HG03095 (cell line): ENCODE data around the gene SETDB1.
A peak's percentile ranks its signal among the peaks of the same experiment; 100 is the strongest.
"Not testable (repeated sequence)": the region's sequence is repeated elsewhere in the genome, so short reads cannot be mapped to it uniquely, and the experiment has no call there.

ENCODE experiments used
- ATAC-seq: cut with Tn5 transposase; IDR thresholded peaks from one replicate; pipeline ENCODE4 v1.9.1; 2021; ENCODE audit warnings: moderate library complexity; ENCODE audit not compliant: unreplicated experiment

The SETDB1 gene

DNA sequence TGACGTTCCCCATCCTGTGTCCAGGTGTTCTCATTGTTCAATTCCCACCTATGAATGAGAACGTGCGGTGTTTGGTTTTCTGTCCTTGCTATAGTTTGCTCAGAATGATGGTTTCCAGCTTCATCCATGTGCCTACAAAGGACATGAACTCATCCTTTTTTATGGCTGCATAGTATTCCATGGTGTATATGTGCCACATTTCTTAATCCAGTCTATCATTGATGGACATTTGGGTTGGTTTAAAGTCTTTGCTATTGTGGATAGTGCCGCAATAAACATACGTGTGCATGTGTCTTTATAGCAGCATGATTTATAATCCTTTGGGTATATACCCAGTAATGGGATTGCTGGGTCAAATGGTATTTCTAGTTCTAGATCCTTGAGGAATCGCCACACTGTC lies 2.6 kb downstream of the SETDB1 start:
- not testable (repeated sequence) for ATAC-seq

DNA sequence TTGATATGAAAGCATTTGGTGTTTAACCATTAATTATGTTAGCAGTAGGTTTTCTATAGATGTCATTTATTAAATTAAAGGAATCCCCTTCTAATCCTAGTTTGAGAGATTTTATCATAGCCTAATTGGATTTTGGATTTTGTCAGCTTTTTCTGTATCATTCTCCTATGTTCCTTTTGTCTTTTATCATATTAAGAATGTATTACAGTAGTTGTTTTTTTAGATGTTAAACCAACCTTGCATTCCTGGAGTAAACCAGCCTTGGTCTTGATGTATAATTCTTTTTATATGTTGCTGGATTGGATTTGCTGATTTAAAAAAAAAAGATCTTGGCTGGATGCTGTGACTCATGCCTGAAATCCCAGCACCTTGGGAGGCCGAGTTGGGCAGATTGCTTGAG lies 5.6 kb downstream of the SETDB1 start:
- no peak for ATAC-seq

DNA sequence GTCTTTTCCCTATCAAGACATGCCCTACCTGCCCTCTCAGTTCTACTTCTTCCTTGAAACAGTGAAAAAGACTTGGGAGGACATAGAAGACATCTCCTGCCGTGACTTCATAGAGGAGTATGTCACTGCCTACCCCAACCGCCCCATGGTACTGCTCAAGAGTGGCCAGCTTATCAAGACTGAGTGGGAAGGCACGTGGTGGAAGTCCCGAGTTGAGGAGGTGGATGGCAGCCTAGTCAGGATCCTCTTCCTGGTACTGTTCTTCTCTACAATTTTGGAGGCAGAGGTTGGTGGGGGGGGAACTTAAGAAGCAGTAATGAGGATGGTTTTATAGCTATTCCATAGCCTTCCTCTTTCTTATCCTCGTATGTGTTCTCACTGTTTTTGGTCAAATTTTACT lies 18.7 kb downstream of the SETDB1 start:
- ATAC-seq, result no peak

DNA sequence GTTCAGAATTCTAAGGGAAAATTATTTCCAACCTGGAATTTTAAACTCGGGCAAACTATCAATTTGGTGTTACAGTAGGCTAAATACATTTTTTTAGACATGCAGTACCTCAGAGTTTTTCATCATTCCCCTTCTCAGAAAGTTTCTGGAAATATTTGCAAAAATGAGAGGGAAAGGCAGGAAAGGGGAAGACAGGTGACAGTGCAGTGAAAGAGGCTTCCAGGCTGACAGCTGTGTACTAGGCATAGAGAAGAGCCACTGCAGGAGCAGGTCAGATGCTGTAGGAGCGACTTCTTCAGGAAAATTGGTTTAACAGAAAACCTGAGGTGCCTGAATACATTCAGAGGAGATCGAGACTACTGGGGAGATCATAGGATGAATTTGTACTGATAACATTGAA lies 28.5 kb downstream of the SETDB1 start:
- no peak for ATAC-seq

DNA sequence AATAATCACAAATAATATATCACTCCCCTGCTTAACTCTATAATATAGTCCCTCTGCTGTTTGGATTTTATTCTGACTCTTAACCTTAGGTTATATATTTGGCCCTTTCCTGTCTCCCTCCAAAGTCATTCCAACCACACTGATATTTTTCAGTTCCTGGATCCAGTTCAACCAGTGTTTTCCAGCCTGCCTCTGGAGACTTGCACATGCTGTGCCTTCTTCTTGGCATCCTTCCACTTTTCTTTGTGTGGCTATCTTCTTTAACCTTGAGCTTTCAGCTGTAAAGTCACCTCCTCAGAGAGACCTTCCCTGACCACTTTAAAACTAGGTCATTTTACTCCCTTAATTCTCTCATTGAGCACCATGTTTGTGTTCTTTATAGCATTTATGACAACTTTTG lies 29.1 kb downstream of the SETDB1 start:
- no peak for ATAC-seq

DNA sequence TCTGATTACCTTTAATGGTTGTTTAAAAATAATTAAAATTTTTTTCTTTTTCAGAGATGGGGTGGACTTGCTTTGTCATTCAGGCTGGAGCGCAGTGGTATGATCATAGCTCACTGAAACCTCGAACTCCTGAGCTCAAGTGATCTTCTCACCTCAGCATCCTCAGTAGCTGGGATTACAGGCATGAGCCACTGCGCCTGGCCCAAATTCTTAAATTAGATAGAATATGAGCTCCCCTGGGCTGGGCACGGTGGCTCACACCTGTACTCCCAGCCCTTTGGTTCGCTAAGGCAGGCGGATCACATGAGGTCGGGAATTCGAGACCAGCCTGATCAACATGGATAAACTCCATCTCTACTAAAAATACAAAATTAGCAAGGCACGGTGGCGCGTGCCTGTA lies 31.5 kb downstream of the SETDB1 start:
- ATAC-seq, result no peak

DNA sequence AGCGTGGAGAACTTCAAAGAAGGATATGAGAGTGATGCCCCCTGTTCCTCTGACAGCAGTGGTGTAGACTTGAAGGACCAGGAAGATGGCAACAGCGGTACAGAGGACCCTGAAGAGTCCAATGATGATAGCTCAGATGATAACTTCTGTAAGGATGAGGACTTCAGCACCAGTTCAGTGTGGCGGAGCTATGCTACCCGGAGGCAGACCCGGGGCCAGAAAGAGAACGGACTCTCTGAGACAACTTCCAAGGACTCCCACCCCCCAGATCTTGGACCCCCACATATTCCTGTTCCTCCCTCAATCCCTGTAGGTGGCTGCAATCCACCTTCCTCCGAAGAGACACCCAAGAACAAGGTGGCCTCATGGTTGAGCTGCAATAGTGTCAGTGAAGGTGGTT lies 34.5 kb downstream of the SETDB1 start:
- ATAC-seq, result no peak

DNA sequence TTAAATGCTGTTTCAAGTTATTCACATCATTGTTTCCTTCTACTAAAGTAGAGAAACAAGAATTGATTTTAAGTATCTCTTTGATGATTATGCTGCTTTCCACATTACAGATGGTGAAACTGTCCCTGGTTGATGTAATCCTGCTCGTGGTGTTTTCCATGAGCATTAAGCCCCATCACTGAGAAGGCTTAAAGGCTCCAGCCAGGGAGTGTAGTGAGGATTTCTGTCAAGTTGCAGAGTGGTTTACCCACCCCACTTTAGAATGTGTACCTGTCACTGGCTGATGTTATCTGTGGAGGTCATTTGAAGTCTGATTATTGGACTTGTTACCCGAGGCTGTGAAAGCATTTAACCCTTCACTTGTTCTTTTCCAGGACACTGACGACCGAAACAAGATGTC lies 35.6 kb downstream of the SETDB1 start:
- no peak for ATAC-seq

DNA sequence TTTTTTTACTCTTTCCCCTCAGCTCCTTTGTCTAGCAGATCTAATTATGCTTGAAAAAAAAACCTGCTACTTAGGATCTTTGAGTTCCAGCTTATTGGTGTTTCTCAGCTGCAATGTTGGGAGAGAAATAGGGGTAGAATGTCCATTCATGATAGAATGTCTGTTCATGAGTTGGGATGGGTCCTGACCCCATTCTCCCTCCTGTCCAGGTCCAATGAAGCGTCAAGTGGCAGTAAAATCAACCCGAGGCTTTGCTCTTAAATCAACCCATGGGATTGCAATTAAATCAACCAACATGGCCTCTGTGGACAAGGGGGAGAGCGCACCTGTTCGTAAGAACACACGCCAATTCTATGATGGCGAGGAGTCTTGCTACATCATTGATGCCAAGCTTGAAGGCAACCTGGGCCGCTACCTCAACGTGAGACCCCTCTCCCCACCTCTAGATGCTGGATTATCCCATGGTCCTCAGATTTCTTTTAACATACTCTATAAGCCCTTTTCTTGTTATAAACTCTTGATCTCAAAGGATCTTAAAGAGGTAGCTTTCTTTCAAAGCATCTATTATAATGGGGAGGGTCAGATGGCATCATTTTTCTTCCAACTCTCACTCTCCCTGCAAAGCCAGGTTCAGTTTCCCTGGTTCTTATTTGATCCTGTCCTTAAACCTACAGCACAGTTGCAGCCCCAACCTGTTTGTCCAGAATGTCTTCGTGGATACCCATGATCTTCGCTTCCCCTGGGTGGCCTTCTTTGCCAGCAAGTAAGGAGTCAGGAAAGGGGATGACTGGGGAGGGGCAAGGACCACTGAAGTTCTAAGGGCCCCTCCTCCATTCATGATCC lies 37.4 kb downstream of the SETDB1 start:
- ATAC-seq, result no peak

DNA sequence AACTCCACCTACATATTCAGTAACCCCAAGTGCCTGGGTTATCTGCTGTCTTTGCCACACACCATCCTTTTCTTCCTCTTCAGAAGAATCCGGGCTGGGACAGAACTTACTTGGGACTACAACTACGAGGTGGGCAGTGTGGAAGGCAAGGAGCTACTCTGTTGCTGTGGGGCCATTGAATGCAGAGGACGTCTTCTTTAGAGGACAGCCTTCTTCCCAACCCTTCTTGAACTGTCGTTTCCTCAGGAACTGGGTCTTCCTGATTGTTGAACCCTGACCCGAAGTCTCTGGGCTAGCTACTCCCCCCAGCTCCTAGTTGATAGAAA lies 38.0 kb downstream of the SETDB1 start:
- no peak for ATAC-seq

DNA sequence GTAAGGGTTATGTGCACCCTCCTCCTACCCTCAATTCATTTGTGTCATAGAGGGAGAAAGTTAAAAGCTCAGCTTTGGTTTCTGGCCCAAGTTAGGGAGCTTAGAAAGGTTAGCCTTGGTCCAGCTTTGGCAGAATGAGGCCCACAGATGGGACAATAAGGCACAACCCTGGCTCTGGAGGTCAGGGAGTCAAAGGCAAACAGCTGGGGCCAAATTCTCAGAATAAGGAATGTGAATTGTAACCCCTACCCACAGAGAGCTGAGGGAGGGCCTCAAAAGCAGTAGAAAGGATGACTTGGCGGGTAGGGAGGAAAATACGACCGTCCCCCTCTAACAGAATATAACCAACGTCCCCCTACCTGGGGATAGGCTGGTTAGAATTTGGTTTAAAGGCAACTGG lies 39.4 kb downstream of the SETDB1 start:
- ATAC-seq, result no peak

DNA sequence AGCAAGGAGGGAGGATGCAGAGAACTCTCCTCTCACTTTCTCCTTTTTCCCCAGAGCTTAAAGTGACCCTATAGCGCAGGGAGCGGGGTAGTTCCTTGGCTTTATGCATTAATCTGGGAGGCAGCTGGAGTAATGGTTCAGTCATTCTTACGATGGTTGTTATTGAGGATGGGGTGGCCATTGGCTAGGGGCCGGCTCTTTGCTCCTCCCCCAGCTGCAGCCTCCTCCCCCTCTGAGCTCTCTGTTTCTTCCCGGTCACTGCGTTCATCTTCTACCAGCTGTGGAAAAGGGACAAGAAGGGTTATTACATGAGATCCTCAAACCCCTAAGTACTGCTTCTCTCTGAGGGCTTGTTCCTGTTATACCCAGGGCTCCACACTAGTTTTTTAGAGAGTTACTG lies 39.8 kb downstream of the SETDB1 start:
- no peak for ATAC-seq

DNA sequence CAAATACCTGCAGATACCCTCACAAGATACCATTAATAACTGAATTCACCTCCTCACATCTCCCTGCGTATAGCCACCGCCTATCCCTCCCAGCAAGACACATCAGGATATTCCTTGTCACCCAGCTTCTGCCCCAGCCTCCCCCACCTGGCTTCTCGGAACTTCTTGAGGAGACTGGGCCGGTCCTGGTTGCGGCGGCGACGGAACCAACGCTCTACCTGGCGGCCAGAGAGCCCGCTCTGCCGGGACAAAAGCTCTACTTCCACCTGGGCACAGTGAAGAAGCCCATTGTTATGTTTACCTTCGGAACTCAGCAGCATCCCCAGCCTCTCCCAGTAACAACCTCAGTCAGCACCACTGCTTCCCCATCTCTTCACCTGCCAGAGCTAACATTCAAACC lies 41.8 kb downstream of the SETDB1 start:
- ATAC-seq, result no peak

DNA sequence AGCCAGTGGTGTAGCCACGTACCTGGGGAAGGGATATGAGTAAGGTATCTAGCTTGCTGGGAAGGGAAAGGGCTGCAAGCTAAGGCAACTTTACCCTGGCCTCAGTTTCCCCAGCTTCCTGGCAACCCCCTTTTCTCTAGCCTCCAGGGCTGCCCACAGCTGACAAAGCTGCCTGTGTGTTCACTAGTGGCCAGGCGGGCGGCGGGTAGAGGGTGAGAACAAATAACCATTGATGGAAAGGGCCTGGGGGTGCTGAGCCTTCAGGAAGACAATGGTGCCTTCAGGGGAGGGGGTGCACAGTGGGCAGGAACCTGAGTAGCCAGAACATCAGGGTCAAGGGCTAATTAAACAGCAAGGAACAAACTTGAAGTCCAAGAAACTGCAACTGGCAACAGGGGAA lies 42.3 kb downstream of the SETDB1 start:
- ATAC-seq, result no peak

DNA sequence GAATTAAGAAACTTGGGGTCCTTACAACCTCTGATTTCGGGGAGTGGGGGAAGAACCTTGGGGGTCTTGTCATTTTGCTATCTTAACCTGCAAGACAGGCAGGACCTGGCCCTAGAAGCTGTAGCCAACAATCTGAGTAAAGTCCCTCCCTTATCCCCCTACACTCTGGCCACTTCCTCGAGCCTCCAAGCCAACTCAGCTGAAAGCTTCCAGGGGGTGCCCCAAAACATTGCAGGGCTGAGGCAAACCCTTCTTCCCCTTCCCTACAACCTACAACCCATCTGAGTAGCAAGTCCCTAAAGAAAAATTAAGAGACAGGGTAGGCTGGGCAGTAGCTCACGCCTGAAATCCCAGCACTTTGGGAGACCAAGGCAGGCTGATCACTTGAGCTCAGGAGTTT lies 43.5 kb downstream of the SETDB1 start:
- ATAC-seq, result no peak

DNA sequence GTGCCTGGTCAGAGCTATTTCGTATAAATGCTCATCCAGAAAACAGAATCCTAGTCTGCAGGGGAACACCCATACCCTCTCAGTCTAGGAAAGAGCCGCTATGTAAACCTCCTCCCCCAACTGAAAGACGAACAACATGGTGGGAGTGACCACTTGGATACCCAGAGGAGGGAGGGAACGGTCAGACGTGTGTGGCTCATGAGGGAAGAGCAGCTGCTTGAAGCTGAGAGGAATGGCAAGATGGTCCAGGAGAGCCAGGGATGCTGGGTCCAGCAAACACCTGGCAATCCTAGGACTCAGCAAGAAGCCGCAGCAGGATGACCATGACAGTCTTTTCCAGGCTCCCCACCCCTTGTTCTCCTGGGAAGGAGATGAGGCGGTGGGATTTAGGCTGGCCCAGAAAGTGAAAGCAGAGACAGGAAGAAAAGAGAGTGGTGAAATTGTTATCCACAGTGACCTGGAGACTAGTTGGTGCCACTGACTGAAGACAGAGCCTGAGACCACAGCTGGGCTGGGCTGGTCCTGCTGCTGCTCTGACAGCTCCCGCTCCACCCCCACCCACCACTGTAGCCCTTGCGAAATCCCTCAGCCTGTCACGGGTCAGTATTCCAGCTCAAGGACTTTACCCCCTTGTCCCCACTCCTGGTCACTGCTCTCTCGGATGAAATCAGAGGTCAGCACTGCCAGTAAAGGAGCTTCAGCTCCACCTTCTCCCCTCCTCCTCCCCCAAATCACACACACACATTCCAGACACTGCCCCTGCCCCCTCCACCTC lies 44.8 kb downstream of the SETDB1 start:
- no peak for ATAC-seq

DNA sequence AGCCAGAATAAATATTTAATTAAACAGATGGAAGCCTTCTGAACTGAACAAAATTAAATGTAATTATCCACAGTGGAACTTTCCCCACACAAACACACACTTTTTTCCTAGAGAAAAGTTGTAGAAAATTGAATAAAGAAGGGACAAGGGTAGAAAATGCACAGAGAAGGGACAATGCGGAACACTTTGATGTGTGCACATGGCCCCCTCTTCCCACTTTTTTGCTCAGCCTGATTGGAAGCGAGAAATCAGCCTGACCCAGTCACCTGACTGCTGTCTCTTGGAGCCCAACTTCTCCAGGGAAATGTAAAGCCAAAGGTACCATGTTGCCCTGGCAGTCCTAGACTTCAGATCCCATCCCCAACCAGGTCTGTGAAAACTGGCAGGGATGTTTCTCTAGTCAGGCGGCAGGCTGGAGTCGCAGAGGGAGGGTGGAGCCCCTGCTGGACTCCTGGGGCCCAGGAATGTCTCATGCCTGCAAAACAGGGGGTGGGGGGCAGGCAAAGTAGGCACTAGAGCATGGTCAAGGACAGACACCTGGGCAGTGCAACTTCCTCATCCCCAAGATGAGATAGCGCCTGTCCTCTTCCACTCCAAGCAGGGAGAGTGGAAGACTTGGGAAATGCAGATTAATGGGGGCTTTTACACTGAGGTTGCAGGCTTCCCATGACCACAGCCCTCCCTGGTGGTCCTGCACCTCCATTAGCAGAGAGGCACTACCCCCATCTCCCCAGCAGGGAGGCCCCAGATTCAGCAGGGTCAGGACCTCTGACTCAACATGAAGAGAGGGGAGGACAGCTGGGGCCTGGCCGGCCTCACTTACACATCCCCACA lies 45.6 kb downstream of the SETDB1 start:
- no peak for ATAC-seq

DNA sequence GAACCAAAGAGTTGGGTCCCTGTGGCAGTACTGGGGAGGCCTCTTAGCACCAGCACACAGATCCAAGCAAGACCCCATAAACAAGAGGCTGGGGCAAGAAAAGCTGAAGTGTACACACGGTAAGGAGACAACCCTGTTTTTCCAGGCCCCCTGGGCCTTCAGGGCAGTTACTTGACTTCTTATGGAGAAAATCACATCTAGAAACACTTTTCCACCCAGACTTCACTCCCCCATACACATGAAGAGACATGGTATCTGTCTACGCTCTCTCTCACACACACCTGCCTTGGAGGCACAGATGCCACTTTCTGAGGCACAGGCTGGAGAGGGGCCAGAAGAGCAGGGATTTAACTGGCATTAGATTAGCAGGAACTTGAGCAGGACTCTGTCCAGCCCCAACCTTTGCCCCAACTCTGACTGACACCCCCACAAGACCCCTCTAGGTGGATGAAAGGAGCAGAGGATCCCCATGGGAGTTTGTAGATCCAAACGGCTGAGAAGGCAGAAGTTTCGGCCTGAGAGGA lies 46.3 kb downstream of the SETDB1 start:
- no peak for ATAC-seq

DNA sequence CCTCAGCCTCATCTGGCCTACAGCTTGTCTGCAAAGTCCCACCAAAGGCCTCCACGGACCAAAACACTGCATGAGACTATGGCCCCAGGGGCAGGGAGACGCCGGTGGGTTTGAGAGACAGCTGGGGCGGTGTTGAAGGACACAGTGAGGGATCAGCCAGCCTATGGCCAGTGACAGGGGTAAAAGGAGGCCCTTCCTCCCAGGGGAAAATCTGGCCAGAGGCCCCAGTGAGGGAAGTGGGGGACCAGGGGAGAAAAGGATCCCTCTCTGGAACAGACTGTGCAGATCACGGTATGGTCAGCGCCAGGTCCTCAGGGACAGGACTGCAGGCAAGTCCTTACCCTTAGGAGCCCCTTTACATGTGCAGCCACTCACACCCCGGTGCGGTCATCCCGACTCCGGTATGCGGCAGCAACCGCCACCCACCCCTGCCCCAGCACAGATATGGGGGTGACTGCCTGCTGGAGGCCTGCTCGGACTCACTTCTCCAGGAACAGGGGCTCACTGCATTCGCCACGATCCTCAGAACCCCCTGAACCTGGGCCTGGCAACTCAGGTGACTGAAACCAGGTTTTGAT lies 47.2 kb downstream of the SETDB1 start:
- no peak for ATAC-seq

DNA sequence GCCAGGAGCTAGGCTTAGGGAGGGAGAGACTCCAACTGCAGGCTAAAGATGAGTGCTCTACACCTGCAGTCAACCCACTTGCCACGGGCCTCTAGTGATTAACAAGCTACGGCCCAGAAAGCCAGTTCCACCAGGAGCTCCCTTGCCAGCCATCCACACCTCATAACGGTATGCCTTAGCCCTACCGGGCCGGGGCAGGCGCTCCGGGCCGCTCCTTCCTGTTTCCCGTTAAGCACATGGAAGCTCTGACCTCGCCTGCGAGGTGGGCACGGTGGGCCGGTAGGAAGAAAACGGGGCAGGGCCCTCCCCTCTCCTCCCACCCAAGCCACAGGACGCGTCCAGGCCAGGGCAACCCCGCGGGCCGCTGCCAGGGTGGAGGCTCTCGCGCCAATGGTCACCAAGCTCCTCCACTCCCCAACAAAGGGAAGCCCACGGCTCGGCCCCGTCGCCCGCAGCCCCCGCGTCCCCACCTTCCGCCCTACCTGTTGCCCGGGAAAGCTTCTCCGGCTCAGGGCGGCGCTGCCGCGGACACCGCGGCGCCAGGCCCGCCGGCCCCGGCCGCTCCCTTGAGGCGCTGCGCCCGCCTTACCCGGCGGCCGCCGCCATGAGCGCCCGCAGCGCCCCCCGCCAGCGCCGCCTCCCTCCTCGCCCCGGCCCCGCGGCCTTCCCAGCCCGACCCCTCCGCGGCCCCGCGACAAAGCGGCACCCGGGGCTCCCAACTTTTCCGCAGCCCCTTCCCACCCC lies 47.8 kb downstream of the SETDB1 start:
- ATAC-seq, result peak; percentile 32
